GM23248 (cell line): Measurements from ENCODE around the gene ZNF536.

ENCODE experiments used
- EZH2 ChIP-seq: fragments of 200-600 bp; sonication (generic); IDR thresholded peaks from 2 replicates; pipeline ENCODE4 v1.6.1; 2018; ENCODE audit warnings: antibody characterized with exemption, mild to moderate bottlenecking; ENCODE audit not compliant: insufficient read depth, poor library complexity, severe bottlenecking
- EZH2phosphoT487 ChIP-seq: fragments of 200-600 bp; sonication (generic); IDR thresholded peaks from 2 replicates; pipeline ENCODE4 v1.6.1; 2018; ENCODE audit warnings: antibody characterized with exemption, moderate library complexity, mild to moderate bottlenecking, low read depth; ENCODE audit not compliant: insufficient read depth

- no peak for TF ChIP-seq EZH2
- no peak for TF ChIP-seq EZH2phosphoT487
Observed at GRCh38 chr19:30401956-30402355, 29.8 kb downstream of the ZNF536 start.
